HFFc6 (cell line): ENCODE measurements around the gene ADGRL2. TPM values are rescaled to one million over a fixed set of nuclear protein-coding genes. Genes with fewer than 3 reads are reported as not detected.

Source experiments
- DNase-seq: peaks from one replicate; pipeline ENCODE4 v3.0.0-alpha.2; 2018
- H3K27ac Mint-ChIP-seq: 2 replicates; pipeline ENCODE4 v1.8.0; 2020; ENCODE audit warnings: mild to moderate bottlenecking, mixed read lengths
- H3K27me3 Mint-ChIP-seq: 2 replicates; pipeline ENCODE4 v1.8.0; 2021; ENCODE audit warnings: mild to moderate bottlenecking, moderate library complexity, mixed read lengths; ENCODE audit not compliant: insufficient read depth
- H3K36me3 Mint-ChIP-seq: 2 replicates; pipeline ENCODE4 v1.8.0; 2021; ENCODE audit warnings: low read depth, mixed read lengths
- H3K4me1 Mint-ChIP-seq: 2 replicates; pipeline ENCODE4 v1.8.0; 2020; ENCODE audit warnings: low read depth, mixed read lengths
- H3K4me3 Mint-ChIP-seq: 2 replicates; pipeline ENCODE4 v1.8.0; 2020; ENCODE audit warnings: mild to moderate bottlenecking, moderate library complexity, mixed read lengths
- H3K9me3 Mint-ChIP-seq: 2 replicates; pipeline ENCODE4 v1.8.0; 2020; ENCODE audit warnings: mild to moderate bottlenecking, mixed read lengths
- total RNA-seq, 6 experiments: library from RNA; stranded (reverse); fragmentation: NEBNext Ultra II Directional; extraction: Animal tissue kit (Norgen Biotek cat#: 25700); gene quantifications; 2 replicates in 1 of 6; 3 replicates in 5 of 6; pipeline ENCODE4 v1.2.3, GENCODE V29; 2021
- TF ChIP-seq, protein P1 (sequence below): fragments of 200-600 bp; sonication (generic); IDR thresholded peaks from 2 replicates; pipeline ENCODE4 v1.5.0; 2021; ENCODE audit warnings: antibody characterized with exemption, mild to moderate bottlenecking

The ADGRL2 gene
- total RNA-seq, 6 experiments from 2014 or later = 2.1 to 11.1 (median 2.8) TPM

- no peak overlapping the region for H3K4me3 Mint-ChIP-seq
- no peak for DNase-seq
- H3K36me3 Mint-ChIP-seq = no peaks in the 10 kb centered on the region
- TF ChIP-seq, protein P1, sequence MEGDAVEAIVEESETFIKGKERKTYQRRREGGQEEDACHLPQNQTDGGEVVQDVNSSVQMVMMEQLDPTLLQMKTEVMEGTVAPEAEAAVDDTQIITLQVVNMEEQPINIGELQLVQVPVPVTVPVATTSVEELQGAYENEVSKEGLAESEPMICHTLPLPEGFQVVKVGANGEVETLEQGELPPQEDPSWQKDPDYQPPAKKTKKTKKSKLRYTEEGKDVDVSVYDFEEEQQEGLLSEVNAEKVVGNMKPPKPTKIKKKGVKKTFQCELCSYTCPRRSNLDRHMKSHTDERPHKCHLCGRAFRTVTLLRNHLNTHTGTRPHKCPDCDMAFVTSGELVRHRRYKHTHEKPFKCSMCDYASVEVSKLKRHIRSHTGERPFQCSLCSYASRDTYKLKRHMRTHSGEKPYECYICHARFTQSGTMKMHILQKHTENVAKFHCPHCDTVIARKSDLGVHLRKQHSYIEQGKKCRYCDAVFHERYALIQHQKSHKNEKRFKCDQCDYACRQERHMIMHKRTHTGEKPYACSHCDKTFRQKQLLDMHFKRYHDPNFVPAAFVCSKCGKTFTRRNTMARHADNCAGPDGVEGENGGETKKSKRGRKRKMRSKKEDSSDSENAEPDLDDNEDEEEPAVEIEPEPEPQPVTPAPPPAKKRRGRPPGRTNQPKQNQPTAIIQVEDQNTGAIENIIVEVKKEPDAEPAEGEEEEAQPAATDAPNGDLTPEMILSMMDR = no peak
- H3K4me1 Mint-ChIP-seq = no peaks in the 10 kb centered on the region
- H3K9me3 Mint-ChIP-seq = no peaks in the 10 kb centered on the region; the same call in 1 of the 2 replicates
- no peaks in the 10 kb centered on the region for H3K27me3 Mint-ChIP-seq
- no peak overlapping the region for H3K27ac Mint-ChIP-seq
Measured at GRCh38 chr1:81948495-81948894, 147.8 kb downstream of the ADGRL2 start.

DNA sequence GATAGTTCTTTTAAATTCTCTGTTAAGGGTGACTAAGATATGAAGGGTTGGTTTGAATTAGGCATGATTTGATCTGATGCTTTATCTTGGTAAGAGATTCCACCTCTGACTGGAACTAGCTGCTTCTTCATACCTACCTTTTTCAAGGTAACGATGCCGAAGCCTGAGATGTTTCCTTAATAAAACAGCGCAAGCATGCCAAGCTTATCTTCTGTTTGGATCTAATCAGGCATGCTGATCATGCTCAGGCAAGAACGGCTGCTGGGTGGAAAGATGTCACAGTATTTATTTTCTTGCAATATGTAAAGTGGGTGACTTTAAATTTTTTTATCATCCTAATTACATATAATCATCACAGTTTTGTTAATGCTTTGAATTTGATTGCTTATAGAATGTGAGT is 148.7 kb downstream of the ADGRL2 start:
- H3K27ac Mint-ChIP-seq = no peak overlapping the region
- TF ChIP-seq, protein P1 = no peak
- no peaks in the 10 kb centered on the region for H3K4me1 Mint-ChIP-seq
- DNase-seq = no peak
- H3K27me3 Mint-ChIP-seq = no peaks in the 10 kb centered on the region
- no peak overlapping the region for H3K4me3 Mint-ChIP-seq
- H3K36me3 Mint-ChIP-seq = no peaks in the 10 kb centered on the region
- no peaks in the 10 kb centered on the region; the same call in 1 of the 2 replicates for H3K9me3 Mint-ChIP-seq

DNA sequence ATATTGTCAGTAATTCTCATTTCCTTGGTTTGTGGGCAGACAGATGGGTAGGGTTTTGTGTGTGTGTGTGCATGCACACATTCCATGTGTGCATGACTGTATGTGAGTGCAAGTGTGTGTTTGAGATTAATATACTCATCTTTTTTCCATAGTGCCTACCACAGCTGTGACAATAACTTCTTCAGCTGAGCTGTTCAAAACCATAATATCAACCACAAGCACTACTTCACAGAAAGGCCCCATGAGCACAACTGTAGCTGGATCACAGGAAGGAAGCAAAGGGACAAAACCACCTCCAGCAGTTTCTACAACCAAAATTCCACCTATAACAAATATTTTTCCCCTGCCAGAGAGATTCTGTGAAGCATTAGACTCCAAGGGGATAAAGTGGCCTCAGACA is 149.3 kb downstream of the ADGRL2 start:
- TF ChIP-seq, protein P1 = no peak
- H3K36me3 Mint-ChIP-seq = no peaks in the 10 kb centered on the region
- H3K27me3 Mint-ChIP-seq = no peaks in the 10 kb centered on the region
- no peaks in the 10 kb centered on the region; the same call in 1 of the 2 replicates for H3K9me3 Mint-ChIP-seq
- no peak overlapping the region for H3K27ac Mint-ChIP-seq
- no peaks in the 10 kb centered on the region for H3K4me1 Mint-ChIP-seq
- no peak overlapping the region for H3K4me3 Mint-ChIP-seq
- no peak for DNase-seq

DNA sequence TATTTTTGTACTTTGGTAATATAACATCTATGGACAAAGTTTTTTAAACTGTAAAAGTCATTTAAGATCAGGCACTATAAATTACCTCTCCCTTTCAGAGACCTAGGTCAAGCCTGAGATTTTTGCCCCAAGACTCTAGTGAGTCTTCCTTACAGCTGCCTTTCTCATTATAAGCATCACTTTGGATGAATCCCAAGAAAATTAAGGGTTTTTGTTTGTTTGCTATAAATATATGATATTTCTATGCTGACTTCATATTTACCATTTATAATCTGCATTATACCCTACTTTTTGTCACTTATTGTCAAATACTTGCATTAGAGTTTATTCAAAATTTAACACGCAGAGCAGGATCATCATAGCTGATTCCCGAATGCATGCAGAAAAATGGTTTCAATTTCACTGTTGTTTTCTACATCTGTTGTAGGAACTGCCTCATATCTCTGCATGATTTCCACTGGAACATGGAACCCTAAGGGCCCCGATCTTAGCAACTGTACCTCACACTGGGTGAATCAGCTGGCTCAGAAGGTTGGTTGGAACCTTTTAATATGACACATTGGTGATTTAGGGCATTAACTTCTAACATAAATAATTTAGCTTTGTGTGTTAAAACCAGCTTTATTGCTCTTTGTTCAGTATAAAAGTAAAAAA is 150.0 kb downstream of the ADGRL2 start:
- Mint-ChIP-seq H3K27me3 (no peaks in the 10 kb centered on the region), H3K36me3 (no peaks in the 10 kb centered on the region), H3K9me3 (no peaks in the 10 kb centered on the region; the same call in 1 of the 2 replicates), H3K4me3 (peak overlapping the region; percentile 36; the same call in 1 of the 2 replicates), H3K27ac (no peak overlapping the region), H3K4me1 (no peaks in the 10 kb centered on the region)
- TF ChIP-seq, protein P1 = no peak
- peak; percentile 15 for DNase-seq

DNA sequence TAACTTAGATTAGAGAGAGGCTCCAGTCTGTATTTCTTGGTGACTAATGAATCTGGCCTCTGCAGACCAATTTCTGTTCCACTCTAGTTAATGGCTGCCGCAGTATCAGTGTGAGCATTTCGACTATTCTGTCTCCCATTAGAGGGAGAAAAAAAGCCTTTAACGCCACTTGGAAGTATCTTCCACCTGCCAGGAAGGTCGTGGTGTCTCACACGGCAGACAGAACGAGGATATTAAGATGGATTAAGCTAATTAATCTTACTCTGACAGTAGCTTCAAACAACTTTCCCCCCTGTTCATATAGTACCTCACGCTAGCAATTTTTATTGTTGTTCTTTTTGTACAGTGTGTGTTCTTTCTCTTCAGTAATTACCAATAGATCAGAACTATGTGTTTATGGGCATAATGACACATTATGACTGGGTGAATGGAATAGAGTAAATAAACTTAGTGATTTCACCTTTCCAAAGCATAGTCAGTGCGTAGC is 153.8 kb downstream of the ADGRL2 start:
- Mint-ChIP-seq H3K36me3 (no peaks in the 10 kb centered on the region), H3K27ac (no peak overlapping the region)
- no peak for DNase-seq

More for the DNA sequence above, 153.8 kb downstream of the ADGRL2 start:
- Mint-ChIP-seq H3K27me3 (no peaks in the 10 kb centered on the region), H3K9me3 (no peaks in the 10 kb centered on the region), H3K4me3 (no peak overlapping the region), H3K4me1 (no peaks in the 10 kb centered on the region)
- TF ChIP-seq, protein P1 = no peak
